H9 (cell line): ENCODE results near the gene STIM2. TPM values are rescaled to one million over a fixed set of nuclear protein-coding genes. Genes with fewer than 3 reads are reported as not detected.

ENCODE experiments used
- DNase-seq: peaks from one replicate; pipeline ENCODE4 v3.0.0-alpha.2; 2017
- H2AFZ ChIP-seq: one replicate; pipeline ENCODE4 v1.6.1; 2013; ENCODE audit warnings: mild to moderate bottlenecking, low read length, control low read depth, moderate library complexity
- H2AK5ac ChIP-seq: 2 replicates; pipeline ENCODE4 v1.6.1; 2013; ENCODE audit warnings: low read length, control low read depth, mixed read lengths; ENCODE audit not compliant: insufficient read length
- H2BK120ac ChIP-seq: one replicate; pipeline ENCODE4 v1.6.1; 2013; ENCODE audit warnings: low read depth, mild to moderate bottlenecking, low read length, control low read depth, inconsistent platforms; ENCODE audit not compliant: poor library complexity, severe bottlenecking
- H2BK12ac ChIP-seq: 2 replicates; pipeline ENCODE4 v1.6.1; 2013; ENCODE audit warnings: low read length, control low read depth, mixed read lengths, low read depth; ENCODE audit not compliant: insufficient read length
- H2BK15ac ChIP-seq: 2 replicates; pipeline ENCODE4 v1.6.1; 2013; ENCODE audit warnings: low read depth, low read length, control low read depth
- H2BK20ac ChIP-seq: one replicate; pipeline ENCODE4 v1.6.1; 2013; ENCODE audit warnings: low read depth, mild to moderate bottlenecking, low read length, control low read depth, inconsistent platforms; ENCODE audit not compliant: poor library complexity, severe bottlenecking
- H2BK5ac ChIP-seq: 2 replicates; pipeline ENCODE4 v1.6.1; 2013; ENCODE audit warnings: low read length, control low read depth, mixed read lengths; ENCODE audit not compliant: insufficient read length
- H3K14ac ChIP-seq: 2 replicates; pipeline ENCODE4 v1.6.1; 2013; ENCODE audit warnings: low read length, control low read depth; ENCODE audit not compliant: insufficient read depth
- H3K18ac ChIP-seq: 2 replicates; pipeline ENCODE4 v1.6.1; 2013; ENCODE audit warnings: low read depth, mild to moderate bottlenecking, mixed read lengths, low read length, control low read depth; ENCODE audit not compliant: insufficient read length
- H3K23ac ChIP-seq: 2 replicates; pipeline ENCODE4 v1.6.1; 2013; ENCODE audit warnings: low read length, control low read depth, mixed read lengths, low read depth; ENCODE audit not compliant: insufficient read length
- H3K23me2 ChIP-seq: 2 replicates; pipeline ENCODE4 v1.6.1; 2013; ENCODE audit warnings: low read depth, mild to moderate bottlenecking, mixed read lengths, low read length, control low read depth; ENCODE audit not compliant: insufficient read length, poor library complexity, severe bottlenecking
- H3K27ac ChIP-seq: 2 replicates; pipeline ENCODE4 v1.5.1; 2013; ENCODE audit warnings: low read length, control low read depth, mixed read lengths, low read depth; ENCODE audit not compliant: insufficient read length
- H3K27me3 ChIP-seq: 2 replicates; pipeline ENCODE4 v1.6.1; 2013; ENCODE audit warnings: low read length, control low read depth, inconsistent platforms; ENCODE audit not compliant: insufficient read depth
- H3K4ac ChIP-seq: 2 replicates; pipeline ENCODE4 v1.6.1; 2013; ENCODE audit warnings: low read depth, mild to moderate bottlenecking, control low read depth, inconsistent platforms, low read length, moderate library complexity
- H3K4me1 ChIP-seq: 2 replicates; pipeline ENCODE4 v1.6.1; 2013; ENCODE audit warnings: low read length, control low read depth, inconsistent platforms; ENCODE audit not compliant: insufficient read depth
- H3K4me2 ChIP-seq: 2 replicates; pipeline ENCODE4 v1.6.1; 2013; ENCODE audit warnings: low read length, control low read depth, mixed read lengths; ENCODE audit not compliant: insufficient read length, insufficient read depth
- H3K56ac ChIP-seq: 2 replicates; pipeline ENCODE4 v1.6.1; 2013; ENCODE audit warnings: low read depth, mild to moderate bottlenecking, mixed read lengths, low read length, control low read depth; ENCODE audit not compliant: insufficient read length
- H3K79me1 ChIP-seq: 2 replicates; pipeline ENCODE4 v1.6.1; 2013; ENCODE audit warnings: low read depth, mild to moderate bottlenecking, moderate library complexity, low read length, control low read depth, inconsistent platforms; ENCODE audit not compliant: insufficient read depth, poor library complexity, severe bottlenecking
- H3K79me2 ChIP-seq: 2 replicates; pipeline ENCODE4 v1.6.1; 2013; ENCODE audit warnings: low read length, control low read depth, inconsistent platforms; ENCODE audit not compliant: insufficient read depth
- H3K9ac ChIP-seq: 2 replicates; pipeline ENCODE4 v1.6.1; 2013; ENCODE audit warnings: low read length, control low read depth, mixed read lengths; ENCODE audit not compliant: insufficient read length; ENCODE audit errors: extremely low read depth
- H3K9me3 ChIP-seq: one replicate; pipeline ENCODE4 v1.6.1; 2013; ENCODE audit warnings: low read depth, low read length, inconsistent platforms; ENCODE audit not compliant: control insufficient read depth
- H3T11ph ChIP-seq: one replicate; pipeline ENCODE4 v1.6.1; 2013; ENCODE audit warnings: mild to moderate bottlenecking, low read length, control low read depth, inconsistent platforms
- H4K20me1 ChIP-seq: one replicate; pipeline ENCODE4 v1.6.1; 2013; ENCODE audit not compliant: control insufficient read depth, insufficient read length, insufficient read depth
- H4K5ac ChIP-seq: 2 replicates; pipeline ENCODE4 v1.6.1; 2013; ENCODE audit warnings: low read depth, mild to moderate bottlenecking, mixed read lengths, low read length, control low read depth; ENCODE audit not compliant: insufficient read length
- H4K8ac ChIP-seq: replicated peaks from 2 replicates; pipeline ENCODE4 v1.6.1; 2013; ENCODE audit warnings: low read length, control low read depth, mixed read lengths, low read depth; ENCODE audit not compliant: insufficient read length
- H4K91ac ChIP-seq: 2 replicates; pipeline ENCODE4 v1.6.1; 2013; ENCODE audit warnings: low read depth, mild to moderate bottlenecking, moderate library complexity, mixed read lengths, low read length, control low read depth; ENCODE audit not compliant: insufficient read length
- H3K27ac Mint-ChIP-seq, 3 experiments: 2 replicates in 2 of 3; 3 replicates in 1 of 3; pipeline ENCODE4 v1.8.0; 2020 to 2021; ENCODE audit warnings: mixed read lengths in 3 of 3, mild to moderate bottlenecking in 1 of 3, moderate library complexity in 1 of 3
- H3K27me3 Mint-ChIP-seq: 2 replicates; pipeline ENCODE4 v1.8.0; 2021; ENCODE audit warnings: low read depth, mild to moderate bottlenecking, moderate library complexity, mixed read lengths
- H3K36me3 Mint-ChIP-seq, 3 experiments: 2 replicates in 2 of 3; 3 replicates in 1 of 3; pipeline ENCODE4 v1.8.0; 2020 to 2021; ENCODE audit warnings: low read depth in 3 of 3, mixed read lengths in 3 of 3; ENCODE audit not compliant: insufficient read depth in 1 of 3
- H3K4me1 Mint-ChIP-seq, 2 experiments: 2 replicates each; pipeline ENCODE4 v1.8.0; 2020; ENCODE audit warnings: mixed read lengths in 2 of 2
- H3K4me3 Mint-ChIP-seq, 2 experiments: 2 replicates in 1 of 2; 3 replicates in 1 of 2; pipeline ENCODE4 v1.8.0; 2020 to 2021; ENCODE audit warnings: mild to moderate bottlenecking in 2 of 2, mixed read lengths in 2 of 2, moderate library complexity in 1 of 2
- H3K9me3 Mint-ChIP-seq, 2 experiments: 2 replicates in 1 of 2; 3 replicates in 1 of 2; pipeline ENCODE4 v1.8.0; 2020; ENCODE audit warnings: mild to moderate bottlenecking in 2 of 2, mixed read lengths in 2 of 2, moderate library complexity in 1 of 2
- WGBS: extraction: QIAGEN DNeasy Blood & Tissue Kit; methylation state at CpG from one replicate; pipeline ENCODE4 v1.1.7; 2013; ENCODE audit warnings: missing lambda C conversion rate, low lambda C conversion rate, mixed read lengths; ENCODE audit not compliant: insufficient read length; ENCODE audit errors: extremely low coverage; 5-methylcytosine and 5-hydroxymethylcytosine counted together
- total RNA-seq: library from RNA; stranded (reverse); gene quantifications from 2 replicates; pipeline ENCODE4 v1.2.1, GENCODE V29; 2021
- TF ChIP-seq, protein P1 (sequence below): fragments of 200-600 bp; sonication (generic); conservative IDR thresholded peaks from 3 replicates; pipeline ENCODE4 v1.8.0; 2021; ENCODE audit warnings: antibody characterized with exemption, mild to moderate bottlenecking

Gene STIM2
- total RNA-seq, 1 experiment from 2014 or later: 26.2 TPM

DNA sequence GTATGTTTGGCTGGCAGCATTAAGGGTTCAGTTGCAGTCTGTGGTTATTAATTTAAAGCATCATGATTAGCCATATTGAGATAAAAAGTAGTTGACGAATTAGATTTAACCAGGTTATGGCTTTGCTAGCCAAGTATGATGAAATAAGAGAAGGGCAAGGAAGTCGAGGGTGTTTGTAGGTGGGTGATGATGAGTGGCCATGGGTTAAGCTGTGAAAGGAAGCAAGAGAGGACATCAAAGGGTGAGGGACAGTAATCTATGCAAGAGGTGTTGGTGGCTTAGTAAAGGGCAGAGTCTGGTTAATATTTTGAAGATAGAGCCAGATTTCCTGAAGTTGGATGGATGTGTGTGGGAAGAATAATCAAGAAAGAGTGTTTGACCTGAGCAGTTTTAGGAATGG is 44.5 kb downstream of the STIM2 start:
- no peak overlapping the region for H3K14ac ChIP-seq
- H3K18ac ChIP-seq: no peak overlapping the region
- H2BK5ac ChIP-seq: no peak overlapping the region
- no peaks in the 10 kb centered on the region for H4K20me1 ChIP-seq
- no peak overlapping the region for H3K56ac ChIP-seq
- no peak overlapping the region for H2BK12ac ChIP-seq
- H3K4me3 Mint-ChIP-seq: no peak overlapping the region
- no peak overlapping the region for H2BK15ac ChIP-seq
- no peaks in the 10 kb centered on the region for H3K36me3 Mint-ChIP-seq
- WGBS: 100% methylated on average over 2 of the region's 2 CpGs
- H3K23ac ChIP-seq: no peak overlapping the region
- H3K9me3 Mint-ChIP-seq: no peaks in the 10 kb centered on the region
- no peaks in the 10 kb centered on the region for H3K23me2 ChIP-seq
- no peak overlapping the region for H4K5ac ChIP-seq
- no peaks in the 10 kb centered on the region for H3K27me3 Mint-ChIP-seq
- H3K4me2 ChIP-seq: no peak overlapping the region
- TF ChIP-seq, protein P1, sequence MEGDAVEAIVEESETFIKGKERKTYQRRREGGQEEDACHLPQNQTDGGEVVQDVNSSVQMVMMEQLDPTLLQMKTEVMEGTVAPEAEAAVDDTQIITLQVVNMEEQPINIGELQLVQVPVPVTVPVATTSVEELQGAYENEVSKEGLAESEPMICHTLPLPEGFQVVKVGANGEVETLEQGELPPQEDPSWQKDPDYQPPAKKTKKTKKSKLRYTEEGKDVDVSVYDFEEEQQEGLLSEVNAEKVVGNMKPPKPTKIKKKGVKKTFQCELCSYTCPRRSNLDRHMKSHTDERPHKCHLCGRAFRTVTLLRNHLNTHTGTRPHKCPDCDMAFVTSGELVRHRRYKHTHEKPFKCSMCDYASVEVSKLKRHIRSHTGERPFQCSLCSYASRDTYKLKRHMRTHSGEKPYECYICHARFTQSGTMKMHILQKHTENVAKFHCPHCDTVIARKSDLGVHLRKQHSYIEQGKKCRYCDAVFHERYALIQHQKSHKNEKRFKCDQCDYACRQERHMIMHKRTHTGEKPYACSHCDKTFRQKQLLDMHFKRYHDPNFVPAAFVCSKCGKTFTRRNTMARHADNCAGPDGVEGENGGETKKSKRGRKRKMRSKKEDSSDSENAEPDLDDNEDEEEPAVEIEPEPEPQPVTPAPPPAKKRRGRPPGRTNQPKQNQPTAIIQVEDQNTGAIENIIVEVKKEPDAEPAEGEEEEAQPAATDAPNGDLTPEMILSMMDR: no peak
- H3K9ac ChIP-seq: no peak overlapping the region
- H2AFZ ChIP-seq: no peak overlapping the region
- H3K4ac ChIP-seq: no peak overlapping the region
- no peak overlapping the region for H2BK20ac ChIP-seq
- H2AK5ac ChIP-seq: peak overlapping the region; percentile 23
- no peak overlapping the region for H2BK120ac ChIP-seq
- no peaks in the 10 kb centered on the region; the same call in 1 of the 2 replicates for H3K4me1 ChIP-seq
- no peaks in the 10 kb centered on the region for H3K79me1 ChIP-seq
- no peak overlapping the region for H4K8ac ChIP-seq
- H3K79me2 ChIP-seq: no peaks in the 10 kb centered on the region; the same call in 1 of the 2 replicates
- H3K9me3 ChIP-seq: no peaks in the 10 kb centered on the region
- H3T11ph ChIP-seq: no peak overlapping the region
- no peak for DNase-seq
- no peak overlapping the region for H4K91ac ChIP-seq
- no peak overlapping the region for H3K27ac ChIP-seq
- H3K4me1 Mint-ChIP-seq: peaks cover 20 to 25% of the 10 kb centered on the region in 2 experiments
- H3K27ac Mint-ChIP-seq: peak overlapping the region in 1 of 3 experiments; percentile 4; a peak in 1 of 7 replicates
- H3K27me3 ChIP-seq: no peaks in the 10 kb centered on the region
